Measurements from ENCODE around the gene ZFPL1.

Gene ZFPL1

DNA sequence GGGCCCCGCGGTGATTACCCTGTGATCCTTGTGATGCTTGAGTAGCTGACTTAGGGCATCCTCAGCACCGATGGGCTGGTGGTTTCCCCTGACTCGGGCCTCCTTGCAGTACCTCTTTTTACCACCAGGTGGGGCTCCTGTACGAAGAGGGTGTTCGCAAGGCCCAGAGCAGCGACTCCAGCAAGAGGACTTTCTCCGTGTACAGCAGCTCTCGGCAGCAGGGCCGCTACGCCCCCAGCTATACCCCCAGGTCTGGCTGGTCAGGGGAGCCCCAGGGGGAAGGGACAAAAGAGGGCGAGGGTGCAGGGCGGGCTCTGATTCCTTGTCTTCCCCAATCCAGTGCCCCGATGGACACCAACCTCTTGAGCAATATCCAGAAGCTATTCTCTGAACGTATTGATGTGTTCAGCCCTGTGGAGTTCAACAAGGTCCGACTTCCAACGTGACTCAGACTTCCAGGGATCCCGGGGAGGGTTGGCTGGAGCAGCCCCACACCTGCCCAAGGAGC lies 26.4 kb downstream of the ZFPL1 start:
- TF ChIP-seq, protein P1, sequence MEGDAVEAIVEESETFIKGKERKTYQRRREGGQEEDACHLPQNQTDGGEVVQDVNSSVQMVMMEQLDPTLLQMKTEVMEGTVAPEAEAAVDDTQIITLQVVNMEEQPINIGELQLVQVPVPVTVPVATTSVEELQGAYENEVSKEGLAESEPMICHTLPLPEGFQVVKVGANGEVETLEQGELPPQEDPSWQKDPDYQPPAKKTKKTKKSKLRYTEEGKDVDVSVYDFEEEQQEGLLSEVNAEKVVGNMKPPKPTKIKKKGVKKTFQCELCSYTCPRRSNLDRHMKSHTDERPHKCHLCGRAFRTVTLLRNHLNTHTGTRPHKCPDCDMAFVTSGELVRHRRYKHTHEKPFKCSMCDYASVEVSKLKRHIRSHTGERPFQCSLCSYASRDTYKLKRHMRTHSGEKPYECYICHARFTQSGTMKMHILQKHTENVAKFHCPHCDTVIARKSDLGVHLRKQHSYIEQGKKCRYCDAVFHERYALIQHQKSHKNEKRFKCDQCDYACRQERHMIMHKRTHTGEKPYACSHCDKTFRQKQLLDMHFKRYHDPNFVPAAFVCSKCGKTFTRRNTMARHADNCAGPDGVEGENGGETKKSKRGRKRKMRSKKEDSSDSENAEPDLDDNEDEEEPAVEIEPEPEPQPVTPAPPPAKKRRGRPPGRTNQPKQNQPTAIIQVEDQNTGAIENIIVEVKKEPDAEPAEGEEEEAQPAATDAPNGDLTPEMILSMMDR (conservative IDR thresholded peaks at IDR 0.05; ENCODE audit: low read length): peak; percentile 94
- DNase-seq (ENCODE audit: low read depth): peak; percentile 73
- H3K4me3 ChIP-seq (ENCODE audit: low read length): no peak overlapping the region

DNA sequence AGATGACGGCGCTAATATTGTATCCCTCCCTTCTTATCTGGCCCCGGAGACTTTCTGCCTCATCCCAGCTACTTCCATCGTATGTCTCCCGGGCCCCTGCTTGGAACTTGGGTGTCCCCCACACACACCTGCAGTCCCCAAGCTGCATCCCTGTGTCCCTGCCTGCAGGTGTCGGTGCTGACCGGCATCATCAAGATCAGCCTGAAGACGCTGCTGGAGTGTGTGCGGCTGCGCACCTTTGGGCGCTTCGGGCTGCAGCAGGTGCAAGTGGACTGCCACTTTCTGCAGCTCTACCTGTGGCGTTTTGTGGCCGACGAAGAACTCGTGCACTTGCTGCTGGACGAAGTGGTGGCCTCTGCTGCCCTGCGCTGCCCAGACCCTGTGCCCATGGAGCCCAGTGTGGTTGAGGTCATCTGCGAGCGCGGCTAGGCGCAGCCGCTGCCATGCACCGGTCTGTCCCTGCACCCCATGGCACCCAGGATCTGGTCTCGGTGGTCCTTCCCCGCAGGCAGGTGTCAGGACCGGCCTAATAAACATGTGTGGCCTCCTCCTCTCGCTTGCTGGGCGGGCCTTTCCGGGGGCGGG lies 27.2 kb downstream of the ZFPL1 start:
- DNase-seq (ENCODE audit: low read depth): no peak
- TF ChIP-seq, protein P1 (conservative IDR thresholded peaks at IDR 0.05; ENCODE audit: low read length): no peak
- no peak overlapping the region for H3K4me3 ChIP-seq (ENCODE audit: low read length)

DNA sequence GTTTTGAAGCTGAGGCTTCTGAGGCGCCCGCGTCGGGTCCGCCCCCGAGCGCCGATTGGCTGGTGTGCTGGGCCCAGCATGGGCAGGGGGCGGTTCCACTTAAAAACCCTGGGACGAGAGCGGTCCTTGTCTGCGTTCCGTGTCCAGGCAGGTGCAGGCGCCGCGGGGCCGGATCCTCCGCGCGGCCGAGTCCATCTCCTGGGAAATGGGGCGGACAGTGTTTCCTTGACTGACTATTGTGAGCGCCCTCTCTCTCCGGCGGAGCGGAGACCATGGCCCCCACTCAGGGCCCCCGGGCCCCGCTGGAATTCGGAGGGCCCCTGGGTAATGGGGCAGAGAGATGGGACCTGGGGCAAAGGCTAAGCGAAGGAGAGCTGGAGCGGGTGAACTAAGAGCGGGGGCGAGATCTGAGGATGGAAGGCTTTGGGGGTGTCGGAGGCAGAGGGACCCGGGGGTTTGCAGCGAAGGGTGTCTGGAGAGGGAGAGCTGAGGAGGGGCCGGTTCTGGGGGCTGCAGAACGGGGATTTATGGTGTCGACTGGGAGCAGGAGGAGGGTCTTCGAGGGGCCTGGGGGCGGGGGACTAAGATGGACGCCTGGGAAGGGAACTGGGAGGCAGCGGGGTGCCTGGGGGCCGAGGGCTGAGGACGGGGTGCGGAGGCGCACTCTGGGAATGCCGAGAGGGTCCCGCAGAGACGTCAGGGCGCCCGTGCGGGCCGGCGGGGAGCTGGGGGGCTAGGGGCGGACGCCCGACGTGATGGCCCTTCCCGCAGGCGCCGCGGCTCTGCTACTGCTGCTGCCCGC lies 27.9 kb downstream of the ZFPL1 start, which contains the start of gene TM7SF2:
TM7SF2 (plus strand) TSS at position 129 of the 802 bp plus-strand sequence; CDS start at position 273, 144 bp downstream.
- DNase-seq (ENCODE audit: low read depth): peak; percentile 84
- peak within 1 kb of the TSS; percentile 54 for H3K4me3 ChIP-seq (ENCODE audit: low read length)
- TF ChIP-seq, protein P1 (conservative IDR thresholded peaks at IDR 0.05; ENCODE audit: low read length): no peak

DNA sequence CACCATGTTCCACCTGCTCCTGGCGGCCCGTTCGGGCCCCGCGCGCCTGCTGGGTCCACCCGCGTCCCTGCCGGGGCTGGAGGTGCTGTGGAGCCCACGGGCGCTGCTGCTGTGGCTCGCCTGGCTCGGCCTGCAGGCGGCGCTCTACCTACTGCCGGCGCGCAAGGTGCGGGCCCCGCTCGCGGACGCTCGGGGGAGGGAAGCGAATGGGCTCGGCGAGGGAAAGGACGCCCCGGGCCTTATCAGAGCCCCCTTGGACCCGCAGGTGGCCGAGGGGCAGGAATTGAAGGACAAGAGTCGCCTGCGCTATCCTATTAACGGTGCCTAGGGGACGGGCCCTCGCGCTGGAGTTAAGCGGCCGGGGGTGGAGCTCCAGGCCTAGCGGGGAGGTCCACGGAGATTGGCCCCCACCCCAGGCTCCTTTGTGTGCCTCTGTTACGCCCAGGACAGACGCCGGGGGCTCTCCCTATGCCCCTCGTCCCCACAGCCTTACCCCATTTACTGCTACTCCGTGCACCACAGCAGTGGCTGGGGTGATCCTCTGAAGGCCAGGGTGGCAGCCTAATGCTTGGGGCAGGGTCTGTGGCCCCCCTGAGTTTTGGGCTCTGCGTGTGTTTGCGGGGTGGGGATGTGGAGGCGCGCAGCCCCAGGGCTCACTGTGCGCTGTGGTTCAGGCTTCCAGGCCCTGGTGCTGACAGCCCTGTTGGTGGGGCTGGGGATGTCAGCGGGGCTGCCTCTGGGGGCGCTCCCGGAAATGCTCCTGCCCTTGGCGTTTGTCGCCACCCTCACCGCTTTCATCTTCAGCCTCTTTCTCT lies 28.7 kb downstream of the ZFPL1 start:
- TF ChIP-seq, protein P1 (conservative IDR thresholded peaks at IDR 0.05; ENCODE audit: low read length): peak; percentile 46
- peak overlapping the region; percentile 54 for H3K4me3 ChIP-seq (ENCODE audit: low read length)
- no peak for DNase-seq (ENCODE audit: low read depth)

DNA sequence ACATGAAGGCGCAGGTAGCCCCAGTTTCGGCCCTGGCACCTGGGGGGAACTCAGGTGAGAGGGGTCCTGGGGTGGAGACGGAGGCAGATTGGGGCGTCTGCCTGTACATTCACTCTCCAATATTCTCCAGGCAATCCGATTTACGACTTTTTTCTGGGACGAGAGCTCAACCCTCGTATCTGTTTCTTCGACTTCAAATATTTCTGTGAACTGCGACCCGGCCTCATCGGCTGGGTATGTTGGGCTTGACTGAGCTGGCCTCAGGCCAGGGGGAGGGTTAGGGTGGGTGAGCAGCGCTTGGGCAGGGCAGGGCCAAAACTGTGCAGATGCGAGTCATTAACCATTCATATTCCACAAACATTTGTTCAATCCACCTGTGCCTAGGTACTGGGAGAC lies 29.3 kb downstream of the ZFPL1 start:
- peak overlapping the region; percentile 54 for H3K4me3 ChIP-seq (ENCODE audit: low read length)
- no peak for DNase-seq (ENCODE audit: low read depth)
- TF ChIP-seq, protein P1 (conservative IDR thresholded peaks at IDR 0.05; ENCODE audit: low read length): no peak

DNA sequence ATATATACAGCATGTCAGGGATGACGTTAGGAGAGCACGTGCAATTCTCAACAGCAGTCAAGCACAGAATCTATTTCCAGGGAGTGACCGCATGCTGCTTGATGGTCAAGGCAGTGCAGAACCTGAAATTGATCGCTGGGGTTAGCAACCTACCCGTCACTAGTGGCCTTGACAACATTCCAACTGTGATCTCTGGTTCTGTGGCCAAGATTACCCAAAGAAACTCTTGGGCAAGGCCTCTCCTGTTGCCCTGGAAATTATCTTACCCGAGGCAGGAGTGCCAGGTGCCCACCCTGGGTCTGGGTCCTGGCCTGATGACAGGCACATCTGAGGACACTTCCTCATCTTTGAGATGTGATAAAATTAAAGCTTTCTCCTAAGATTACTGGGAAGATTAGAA lies 29.8 kb downstream of the ZFPL1 start:
- no peak for DNase-seq (ENCODE audit: low read depth)
- no peak overlapping the region for H3K4me3 ChIP-seq (ENCODE audit: low read length)
- TF ChIP-seq, protein P1 (conservative IDR thresholded peaks at IDR 0.05; ENCODE audit: low read length): no peak

Measured in AG10803 (cell line).